Common myeloid progenitor, CD34-positive (primary cell): ENCODE measurements around the gene CADPS2.

Source experiments
- CTCF ChIA-PET: fragments of 350-600 bp; sonication (Branson Sonifier 250); formaldehyde crosslinking; loops from one replicate; lab custom pipeline; 2021; ENCODE audit warnings: antibody characterized with exemption; lab: Charles Lee
- POLR2A ChIA-PET: fragments of 350-600 bp; sonication (Branson Sonifier 250); formaldehyde crosslinking; loops from one replicate; lab custom pipeline; 2021; ENCODE audit warnings: antibody characterized with exemption; lab: Charles Lee
- DNase-seq, 3 donors: peaks; one replicate each; pipeline versions ENCODE4 v3.0.0 to v3.0.0-alpha.2; 2013
- H3K27ac ChIP-seq, 2 experiments: 1 replicate in 1 of 2; 2 replicates in 1 of 2; pipeline ENCODE4 v1.7.0; 2013; ENCODE audit warnings: inconsistent platforms in 2 of 2, low read length in 2 of 2, mild to moderate bottlenecking in 2 of 2, low read depth in 1 of 2, moderate library complexity in 1 of 2; ENCODE audit not compliant: severe bottlenecking in 2 of 2, insufficient read depth in 1 of 2, poor library complexity in 1 of 2
- H3K27me3 ChIP-seq, 5 experiments: replicated peaks in 2 of 5; 1 replicate in 3 of 5; 2 replicates in 2 of 5; pipeline versions ENCODE4 v1.6.1 to v1.7.0; 2013; ENCODE audit warnings: low read length in 4 of 5, mild to moderate bottlenecking in 2 of 5, moderate library complexity in 2 of 5, inconsistent platforms in 1 of 5; ENCODE audit not compliant: insufficient read depth in 5 of 5, control insufficient read depth in 4 of 5
- H3K36me3 ChIP-seq, 4 experiments: 1 replicate in 2 of 4; 2 replicates in 2 of 4; pipeline versions ENCODE4 v1.6.1 to v1.7.0; 2013; ENCODE audit warnings: low read length in 3 of 4, control low read depth in 1 of 4, mild to moderate bottlenecking in 1 of 4; ENCODE audit not compliant: control insufficient read depth in 4 of 4, insufficient read depth in 4 of 4
- H3K4me1 ChIP-seq, 4 experiments: 1 replicate in 3 of 4; 2 replicates in 1 of 4; pipeline versions ENCODE4 v1.6.1 to v1.7.1; 2013; ENCODE audit warnings: low read length in 3 of 4, mild to moderate bottlenecking in 3 of 4, control low read depth in 1 of 4, inconsistent platforms in 1 of 4, moderate library complexity in 1 of 4; ENCODE audit not compliant: control insufficient read depth in 4 of 4, insufficient read depth in 4 of 4; ENCODE audit errors: control extremely low read depth in 1 of 4
- H3K4me3 ChIP-seq, 7 experiments: 1 replicate in 4 of 7; 2 replicates in 3 of 7; pipeline versions ENCODE4 v1.5.1 to v1.7.0; 2013; ENCODE audit warnings: mild to moderate bottlenecking in 7 of 7, low read length in 6 of 7, moderate library complexity in 6 of 7, inconsistent platforms in 2 of 7, low read depth in 2 of 7, control low read depth in 1 of 7; ENCODE audit not compliant: insufficient read depth in 4 of 7, control insufficient read depth in 1 of 7; ENCODE audit errors: extremely low read depth in 1 of 7
- H3K9me3 ChIP-seq, 5 experiments: 1 replicate in 4 of 5; 2 replicates in 1 of 5; pipeline versions ENCODE4 v1.6.1 to v1.7.1; 2013; ENCODE audit warnings: low read length in 4 of 5, mild to moderate bottlenecking in 2 of 5, inconsistent platforms in 1 of 5, low read depth in 1 of 5, moderate library complexity in 1 of 5; ENCODE audit not compliant: control insufficient read depth in 4 of 5, insufficient read depth in 2 of 5; ENCODE audit errors: control extremely low read depth in 1 of 5
- WGBS: methylation state at CpG from one replicate; pipeline ENCODE4 v1.1.5; 2013; ENCODE audit not compliant: insufficient coverage; 5-methylcytosine and 5-hydroxymethylcytosine counted together

Gene CADPS2

GRCh38 chr7:122789156-122789555 is 97.1 kb downstream of the CADPS2 start:
- Histone ChIP-seq H3K36me3 (no peaks in the 10 kb centered on the region), H3K9me3 (peaks cover 0 to 3% (median 0%) of the 10 kb centered on the region in 5 experiments), H3K27me3 (no peaks in the 10 kb centered on the region), H3K4me1 (no peaks in the 10 kb centered on the region), H3K4me3 (no peak overlapping the region), H3K27ac (no peak overlapping the region)
- POLR2A ChIA-PET: no interaction called here
- no peak for DNase-seq
- no CpG with 5 or more reads among the region's 1 CpG for WGBS
- CTCF ChIA-PET: no interaction called here

- 95% methylated on average over 1 of the region's 4 CpGs for WGBS
- no peaks in the 10 kb centered on the region for H3K27me3 ChIP-seq
- CTCF ChIA-PET: no interaction called here
Observed at GRCh38 chr7:122770686-122771335, 115.4 kb downstream of the CADPS2 start.

GRCh38 chr7:122768827-122769226 is 117.4 kb downstream of the CADPS2 start:
- Histone ChIP-seq H3K9me3 (no peaks in the 10 kb centered on the region), H3K4me3 (no peak overlapping the region), H3K4me1 (no peaks in the 10 kb centered on the region), H3K27ac (no peak overlapping the region), H3K27me3 (no peaks in the 10 kb centered on the region), H3K36me3 (no peaks in the 10 kb centered on the region)
- 90% methylated on average over 2 of the region's 3 CpGs for WGBS
- ChIA-PET CTCF (no interaction called here), POLR2A (no interaction called here)
- DNase-seq: no peak

More at GRCh38 chr7:122770686-122771335, 115.4 kb downstream of the CADPS2 start:
- POLR2A ChIA-PET: no interaction called here
- DNase-seq: no peak
- Histone ChIP-seq H3K9me3 (no peaks in the 10 kb centered on the region), H3K36me3 (no peaks in the 10 kb centered on the region), H3K27ac (no peak overlapping the region), H3K4me3 (no peak overlapping the region), H3K4me1 (no peaks in the 10 kb centered on the region)

- H3K27me3 ChIP-seq: no peaks in the 10 kb centered on the region
- H3K4me1 ChIP-seq: no peaks in the 10 kb centered on the region
- DNase-seq: no peak
- WGBS: no CpG with 5 or more reads among the region's 3 CpGs
- H3K4me3 ChIP-seq: no peak overlapping the region
- CTCF ChIA-PET: no interaction called here
- H3K9me3 ChIP-seq: no peaks in the 10 kb centered on the region
- POLR2A ChIA-PET: no interaction called here
- H3K27ac ChIP-seq: no peak overlapping the region
- H3K36me3 ChIP-seq: no peaks in the 10 kb centered on the region
Observed at GRCh38 chr7:122767339-122767738, 118.9 kb downstream of the CADPS2 start.

GRCh38 chr7:122766593-122766992 is 119.7 kb downstream of the CADPS2 start:
- no peaks in the 10 kb centered on the region for H3K36me3 ChIP-seq
- CTCF ChIA-PET: no interaction called here
- no peak overlapping the region for H3K27ac ChIP-seq
- H3K4me3 ChIP-seq: no peak overlapping the region
- DNase-seq: no peak
- H3K27me3 ChIP-seq: no peaks in the 10 kb centered on the region
- 100% methylated on average over 1 of the region's 1 CpG for WGBS
- no peaks in the 10 kb centered on the region for H3K4me1 ChIP-seq
- POLR2A ChIA-PET: no interaction called here
- H3K9me3 ChIP-seq: no peaks in the 10 kb centered on the region

- ChIA-PET POLR2A (no interaction called here), CTCF (no interaction called here)
- H3K4me1 ChIP-seq: no peaks in the 10 kb centered on the region
- H3K27me3 ChIP-seq: no peaks in the 10 kb centered on the region
- WGBS: no CpG with 5 or more reads among the region's 1 CpG
- H3K9me3 ChIP-seq: no peaks in the 10 kb centered on the region
- no peak for DNase-seq
- no peak overlapping the region for H3K27ac ChIP-seq
- H3K4me3 ChIP-seq: no peak overlapping the region
- no peaks in the 10 kb centered on the region for H3K36me3 ChIP-seq
Observed at GRCh38 chr7:122764902-122765301, 121.4 kb downstream of the CADPS2 start.

GRCh38 chr7:122764020-122764419 is 122.2 kb downstream of the CADPS2 start:
- CTCF ChIA-PET: no interaction called here
- Histone ChIP-seq H3K4me1 (no peaks in the 10 kb centered on the region), H3K27ac (no peak overlapping the region), H3K9me3 (no peaks in the 10 kb centered on the region), H3K4me3 (no peak overlapping the region), H3K27me3 (no peaks in the 10 kb centered on the region), H3K36me3 (no peaks in the 10 kb centered on the region)
- no peak for DNase-seq
- POLR2A ChIA-PET: interaction anchor here (0.6 kb wide), 1 partner anchor 20 kb away, joined by 8 read pairs; no protein-coding TSS in a partner anchor
- WGBS: 89% methylated on average over 2 of the region's 2 CpGs
